Measurements from ENCODE around the gene RPL35.

The RPL35 gene

DNA sequence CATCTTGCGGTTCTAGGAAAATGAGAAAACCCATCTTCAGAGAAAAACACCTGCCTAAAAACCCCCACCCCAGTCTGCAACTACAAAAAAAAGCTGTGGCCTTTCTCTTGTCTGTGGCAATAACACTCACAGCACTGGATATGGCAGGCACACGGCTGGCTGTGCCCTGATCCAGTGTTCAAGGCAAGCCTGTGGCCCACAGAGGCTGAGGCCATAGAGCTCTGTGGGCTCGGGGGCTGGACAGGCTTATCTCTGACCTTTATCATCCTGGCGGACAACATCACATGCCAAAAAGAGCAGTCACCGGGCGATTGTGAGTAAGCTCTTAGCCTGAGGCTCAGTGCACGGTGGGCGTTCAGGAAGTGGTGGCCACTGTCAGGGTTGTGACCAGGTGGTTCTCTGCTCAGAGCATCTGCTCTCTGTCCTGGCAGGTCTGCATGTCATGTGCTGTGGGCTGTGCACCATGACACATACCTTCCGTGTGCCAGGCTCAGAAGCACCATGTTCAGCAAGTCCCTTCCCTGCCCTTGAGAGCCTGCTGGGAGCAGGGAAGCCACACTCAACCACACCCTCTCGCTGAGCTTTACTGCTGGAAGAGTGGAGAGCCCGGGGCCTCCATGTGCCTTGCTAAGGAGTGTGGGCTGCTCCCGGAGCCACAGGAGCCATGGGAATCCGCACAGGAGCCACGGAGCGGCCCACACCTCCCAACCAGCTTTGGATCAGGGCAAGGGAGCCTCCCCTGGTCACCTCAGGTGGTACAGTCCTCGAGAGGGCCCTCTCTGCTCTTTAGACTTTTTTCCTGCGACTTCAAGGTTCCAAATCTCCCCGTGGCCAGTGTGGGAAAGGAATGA lies 43.1 kb downstream of the RPL35 start:
- Histone ChIP-seq H3K9me3 (no peaks in the 10 kb centered on the region), H3K27ac (no peak overlapping the region), H3K36me3 (no peaks in the 10 kb centered on the region), H3K4me3 (ENCODE audit: low read depth in 1 of 2, low read length in 1 of 2) (no peak overlapping the region), H3K4me1 (ENCODE audit: control insufficient read depth in 1 of 2, insufficient read depth in 1 of 2, low read depth in 1 of 2, low read length in 1 of 2) (no peaks in the 10 kb centered on the region), H3K27me3 (no peaks in the 10 kb centered on the region)
- TF ChIP-seq, protein P1, sequence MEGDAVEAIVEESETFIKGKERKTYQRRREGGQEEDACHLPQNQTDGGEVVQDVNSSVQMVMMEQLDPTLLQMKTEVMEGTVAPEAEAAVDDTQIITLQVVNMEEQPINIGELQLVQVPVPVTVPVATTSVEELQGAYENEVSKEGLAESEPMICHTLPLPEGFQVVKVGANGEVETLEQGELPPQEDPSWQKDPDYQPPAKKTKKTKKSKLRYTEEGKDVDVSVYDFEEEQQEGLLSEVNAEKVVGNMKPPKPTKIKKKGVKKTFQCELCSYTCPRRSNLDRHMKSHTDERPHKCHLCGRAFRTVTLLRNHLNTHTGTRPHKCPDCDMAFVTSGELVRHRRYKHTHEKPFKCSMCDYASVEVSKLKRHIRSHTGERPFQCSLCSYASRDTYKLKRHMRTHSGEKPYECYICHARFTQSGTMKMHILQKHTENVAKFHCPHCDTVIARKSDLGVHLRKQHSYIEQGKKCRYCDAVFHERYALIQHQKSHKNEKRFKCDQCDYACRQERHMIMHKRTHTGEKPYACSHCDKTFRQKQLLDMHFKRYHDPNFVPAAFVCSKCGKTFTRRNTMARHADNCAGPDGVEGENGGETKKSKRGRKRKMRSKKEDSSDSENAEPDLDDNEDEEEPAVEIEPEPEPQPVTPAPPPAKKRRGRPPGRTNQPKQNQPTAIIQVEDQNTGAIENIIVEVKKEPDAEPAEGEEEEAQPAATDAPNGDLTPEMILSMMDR (IDR thresholded peaks at IDR 0.05) = no peak

DNA sequence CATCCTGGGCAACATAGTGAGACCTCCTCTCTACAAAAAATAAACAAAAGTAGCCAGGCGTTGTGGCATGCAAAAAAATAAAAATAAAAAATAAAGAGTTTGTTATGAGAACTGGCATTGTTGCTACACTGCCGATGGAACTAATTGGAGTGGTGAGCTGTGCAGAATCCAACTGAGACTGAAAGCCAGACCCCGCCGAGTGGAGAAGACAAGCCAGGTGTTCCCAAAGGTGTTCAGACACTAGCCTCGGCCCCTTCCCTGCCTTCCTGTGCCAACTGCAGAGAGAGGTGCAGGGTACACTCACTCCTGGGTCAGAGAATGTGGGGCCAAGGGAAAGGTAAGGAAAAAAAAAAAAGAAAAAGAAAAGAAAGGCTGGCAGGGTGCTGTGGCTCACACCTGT lies 46.2 kb downstream of the RPL35 start:
- H3K9me3 ChIP-seq = no peaks in the 10 kb centered on the region
- H3K4me1 ChIP-seq (ENCODE audit: control insufficient read depth in 1 of 2, insufficient read depth in 1 of 2, low read depth in 1 of 2, low read length in 1 of 2) = no peaks in the 10 kb centered on the region
- no peaks in the 10 kb centered on the region for H3K36me3 ChIP-seq
- TF ChIP-seq, protein P1 (IDR thresholded peaks at IDR 0.05) = no peak
- no peaks in the 10 kb centered on the region for H3K27me3 ChIP-seq
- no peak overlapping the region for H3K27ac ChIP-seq
- H3K4me3 ChIP-seq (ENCODE audit: low read depth in 1 of 2, low read length in 1 of 2) = no peak overlapping the region

DNA sequence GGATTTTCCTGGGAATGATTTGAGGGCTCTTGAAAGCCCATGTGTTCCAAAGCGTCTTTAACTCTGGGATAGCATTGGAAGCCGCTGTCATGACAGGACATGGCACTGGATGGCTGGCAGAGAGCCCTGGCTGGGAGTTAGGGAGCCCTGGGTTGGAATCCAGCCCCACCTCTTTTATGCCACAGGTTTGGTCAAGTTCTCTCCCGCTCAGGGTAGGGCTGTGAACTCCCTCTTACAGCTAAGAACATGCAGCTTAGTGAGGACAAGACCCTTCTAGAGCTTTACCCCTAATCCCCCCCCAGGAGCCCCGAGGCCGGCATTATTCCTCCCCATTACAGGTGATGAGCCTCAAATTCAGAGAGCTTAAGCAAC lies 47.6 kb downstream of the RPL35 start:
- TF ChIP-seq, protein P1 (IDR thresholded peaks at IDR 0.05) = no peak
- H3K36me3 ChIP-seq = no peaks in the 10 kb centered on the region
- no peaks in the 10 kb centered on the region for H3K27me3 ChIP-seq
- no peak overlapping the region for H3K4me3 ChIP-seq (ENCODE audit: low read depth in 1 of 2, low read length in 1 of 2)
- H3K4me1 ChIP-seq (ENCODE audit: control insufficient read depth in 1 of 2, insufficient read depth in 1 of 2, low read depth in 1 of 2, low read length in 1 of 2) = no peaks in the 10 kb centered on the region
- no peaks in the 10 kb centered on the region for H3K9me3 ChIP-seq
- H3K27ac ChIP-seq = no peak overlapping the region

DNA sequence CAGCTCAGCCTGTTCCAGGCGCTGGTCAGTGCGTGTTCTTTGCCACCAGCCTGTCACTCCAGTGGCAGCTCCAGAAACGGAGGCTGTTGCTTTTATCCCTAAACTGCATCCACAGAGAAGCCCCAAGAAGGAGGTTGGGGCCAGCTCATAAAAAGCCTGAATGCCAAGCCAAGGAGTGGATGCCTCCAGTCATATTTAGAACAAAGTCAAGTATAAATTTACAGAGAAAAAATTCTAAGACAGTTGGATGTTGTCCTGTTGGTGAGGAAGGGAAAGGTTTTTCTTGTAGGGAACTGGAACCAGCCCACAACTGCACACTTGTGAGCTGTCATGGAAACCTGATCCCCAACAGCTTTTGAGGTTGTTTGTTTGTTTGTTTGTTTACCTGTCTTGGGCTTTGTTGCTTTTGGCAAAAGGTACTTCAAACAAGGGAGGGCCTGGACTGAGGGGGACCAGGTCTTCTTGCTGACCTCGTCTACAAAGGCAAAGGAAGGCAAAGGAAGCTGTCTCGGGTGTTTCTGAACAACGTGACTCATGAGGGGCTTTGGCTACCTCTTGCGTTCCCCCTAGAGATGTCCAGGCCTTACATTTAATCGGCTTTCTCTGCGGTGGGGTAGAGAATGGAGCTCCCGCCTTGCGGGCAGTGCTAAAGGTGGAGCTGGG lies 48.1 kb downstream of the RPL35 start:
- Histone ChIP-seq H3K36me3 (no peaks in the 10 kb centered on the region), H3K4me3 (ENCODE audit: low read depth in 1 of 2, low read length in 1 of 2) (no peak overlapping the region), H3K4me1 (ENCODE audit: control insufficient read depth in 1 of 2, insufficient read depth in 1 of 2, low read depth in 1 of 2, low read length in 1 of 2) (no peaks in the 10 kb centered on the region), H3K27me3 (no peaks in the 10 kb centered on the region), H3K9me3 (no peaks in the 10 kb centered on the region), H3K27ac (no peak overlapping the region)
- TF ChIP-seq, protein P1 (IDR thresholded peaks at IDR 0.05) = no peak

DNA sequence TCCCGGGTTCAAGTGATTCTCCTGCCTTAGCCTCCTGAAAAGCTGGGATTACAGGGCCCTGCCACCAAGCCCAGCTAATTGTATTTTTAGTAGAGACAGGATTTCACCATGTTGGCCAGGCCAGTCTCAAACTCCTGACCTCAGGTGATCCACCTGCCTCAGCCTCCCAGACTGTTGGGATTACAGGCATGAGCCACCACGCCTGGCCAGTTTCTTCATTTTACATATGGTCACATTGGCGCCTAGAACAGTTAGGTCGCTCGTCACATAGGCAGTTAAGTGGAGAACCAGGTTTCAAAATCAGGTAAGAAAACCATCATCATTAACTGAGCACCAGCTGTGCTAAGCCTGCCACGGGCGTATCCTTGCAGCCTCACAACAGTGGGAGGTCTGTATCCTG lies 48.7 kb downstream of the RPL35 start:
- H3K27me3 ChIP-seq = no peaks in the 10 kb centered on the region
- TF ChIP-seq, protein P1 (IDR thresholded peaks at IDR 0.05) = no peak
- H3K36me3 ChIP-seq = no peaks in the 10 kb centered on the region
- H3K9me3 ChIP-seq = no peaks in the 10 kb centered on the region
- H3K27ac ChIP-seq = no peak overlapping the region
- no peaks in the 10 kb centered on the region for H3K4me1 ChIP-seq (ENCODE audit: control insufficient read depth in 1 of 2, insufficient read depth in 1 of 2, low read depth in 1 of 2, low read length in 1 of 2)
- H3K4me3 ChIP-seq (ENCODE audit: low read depth in 1 of 2, low read length in 1 of 2) = no peak overlapping the region

Measured in neutrophil (primary cell).